K562 (cell line): ENCODE measurements around the gene TLX2. TPM values are rescaled to one million over a fixed set of nuclear protein-coding genes. Genes with fewer than 3 reads are reported as not detected.
A peak's percentile ranks its signal among the peaks of the same experiment; 100 is the strongest.

Experiments
- ATAC-seq: fragments of 200-7000 bp; cut with Tn5 transposase; 3 replicates; pipeline ENCODE4 v1.9.1; 2020; ENCODE audit warnings: moderate library complexity
- BruUV-seq: library from RNA; stranded (reverse); fragments of 400-500 nt; replicated peaks from 2 replicates; lab custom pipeline; 2021; lab: Mats Ljungman, UMichigan
- CTCF ChIA-PET: fragments of 300-600 bp; formaldehyde crosslinking; extraction: SDS; loops from one replicate; lab custom pipeline; 2021; ENCODE audit warnings: low intra/inter-chr PET ratio; lab: Yijun Ruan, JAX
- POLR2A ChIA-PET: fragments of 300-600, 350-650 bp; sonication (Branson Sonifier 250); formaldehyde crosslinking; extraction: SDS; loops from one replicate; lab custom pipeline; 2021; ENCODE audit warnings: antibody characterized with exemption, inconsistent platforms; lab: Yijun Ruan, JAX
- DNase-seq, 4 experiments: peaks; one replicate each; pipeline versions ENCODE4 v3.0.0 to v3.0.0-alpha.2; 2011 to 2018; ENCODE audit warnings: low spot score in 3 of 4, mixed read lengths in 3 of 4; ENCODE audit errors: extremely low read depth in 1 of 4
- FAIRE-seq: peaks from 2 replicates; lab custom pipeline; 2011; peaks lifted over from hg19 to GRCh38; lab: Jason Lieb, UNC
- H2AFZ ChIP-seq: 2 replicates; pipeline ENCODE4 v1.6.0; 2011; ENCODE audit warnings: low read depth, low read length, control low read depth, inconsistent platforms
- H3K27ac ChIP-seq: fragments of 200-600 bp; 3 replicates; pipeline ENCODE4 v1.8.0; 2011; ENCODE audit warnings: low read depth, mild to moderate bottlenecking, control low read depth, inconsistent platforms, low read length, moderate library complexity, mixed read lengths; ENCODE audit errors: extremely low read depth
- H3K27me3 ChIP-seq, 2 experiments: fragments of 300-600 bp in 1 of 2; 2 replicates in 1 of 2; 3 replicates in 1 of 2; pipeline versions ENCODE4 v1.6.0 to v1.8.0; 2011; ENCODE audit warnings: inconsistent platforms in 2 of 2, low read length in 2 of 2, mild to moderate bottlenecking in 1 of 2, mixed read lengths in 1 of 2, moderate library complexity in 1 of 2; ENCODE audit not compliant: control insufficient read depth in 2 of 2, insufficient read depth in 2 of 2
- H3K36me3 ChIP-seq: fragments of 300-600 bp; 3 replicates; pipeline ENCODE4 v1.8.0; 2011; ENCODE audit warnings: mild to moderate bottlenecking, low read length, inconsistent platforms; ENCODE audit not compliant: control insufficient read depth, insufficient read depth
- H3K4me1 ChIP-seq, 2 experiments: fragments of 200-600 bp in 1 of 2; replicated peaks in 1 of 2; 2 replicates in 1 of 2; 3 replicates in 1 of 2; pipeline versions ENCODE4 v1.5.1 to v1.8.0; 2011; ENCODE audit warnings: inconsistent platforms in 2 of 2, low read length in 2 of 2, mild to moderate bottlenecking in 1 of 2, mixed read lengths in 1 of 2, moderate library complexity in 1 of 2; ENCODE audit not compliant: control insufficient read depth in 2 of 2, insufficient read depth in 2 of 2
- H3K4me2 ChIP-seq: 2 replicates; pipeline ENCODE4 v1.6.1; 2011; ENCODE audit warnings: low read length, control low read depth, inconsistent platforms, mixed read lengths; ENCODE audit not compliant: insufficient read depth
- H3K4me3 ChIP-seq: fragments of 200-600 bp; sonication (generic), shearing (Covaris generic); 2 replicates; pipeline ENCODE4 v1.5.1; 2016; ENCODE audit warnings: control low read depth, inconsistent platforms
- H3K79me2 ChIP-seq: fragments of 200-600 bp; 3 replicates; pipeline ENCODE4 v1.8.0; 2011; ENCODE audit warnings: low read length, inconsistent platforms; ENCODE audit not compliant: control insufficient read depth, insufficient read depth
- H3K9ac ChIP-seq, 2 experiments: 2 replicates each; pipeline versions ENCODE4 v1.6.0 to v1.6.1; 2011; ENCODE audit warnings: low read depth in 2 of 2, low read length in 2 of 2, control low read depth in 1 of 2, inconsistent platforms in 1 of 2, mild to moderate bottlenecking in 1 of 2, mixed read lengths in 1 of 2; ENCODE audit not compliant: insufficient read depth in 1 of 2
- H3K9me1 ChIP-seq: one replicate; pipeline ENCODE4 v1.6.0; 2011; ENCODE audit warnings: inconsistent platforms, mild to moderate bottlenecking, low read length, moderate library complexity; ENCODE audit not compliant: control insufficient read depth, insufficient read depth
- H3K9me3 ChIP-seq: replicated peaks from 2 replicates; pipeline ENCODE4 v1.5.1; 2011; ENCODE audit warnings: low read depth, low read length, inconsistent platforms; ENCODE audit not compliant: control insufficient read depth, insufficient read depth
- H4K20me1 ChIP-seq: replicated peaks from 2 replicates; pipeline ENCODE4 v1.6.1; 2011; ENCODE audit warnings: low read length, inconsistent platforms, mixed read lengths; ENCODE audit not compliant: control insufficient read depth, insufficient read depth
- AFF1 ChIP-seq, 2 experiments: fragments of 450-650 bp; IDR thresholded peaks; 2 replicates each; pipeline ENCODE4 v1.6.1; 2018; ENCODE audit warnings: mild to moderate bottlenecking in 2 of 2, low read depth in 1 of 2; ENCODE audit not compliant: partially characterized antibody in 2 of 2
- COPS2 ChIP-seq: fragments of 450-650 bp; conservative IDR thresholded peaks from 2 replicates; pipeline ENCODE4 v1.6.1; 2016; ENCODE audit warnings: mild to moderate bottlenecking, moderate library complexity
- CXXC5 ChIP-seq: fragments of 250-450 bp; sonication (Bioruptor Pico); IDR thresholded peaks from 2 replicates; pipeline ENCODE4 v1.8.0; 2022; ENCODE audit warnings: inconsistent platforms, mild to moderate bottlenecking, moderate library complexity
- HDAC6 ChIP-seq: IDR thresholded peaks from 2 replicates; pipeline ENCODE4 v1.6.1; 2012; ENCODE audit warnings: low read depth, mild to moderate bottlenecking, control low read depth, inconsistent platforms, low read length, moderate library complexity
- HNRNPH1 ChIP-seq: fragments of 200-400 bp; formaldehyde crosslinking; optimal IDR thresholded peaks from 2 replicates; pipeline ENCODE3; 2017; ENCODE audit warnings: low read depth, mild to moderate bottlenecking, low read length, moderate library complexity
- MXD1 ChIP-seq: fragments of 250-450 bp; sonication (Bioruptor Pico); IDR thresholded peaks from 2 replicates; pipeline ENCODE4 v1.8.0; 2021; ENCODE audit warnings: borderline replicate concordance, mild to moderate bottlenecking, moderate library complexity; ENCODE audit not compliant: poor library complexity, severe bottlenecking
- MYBL2 ChIP-seq, 2 experiments: fragments of 450-650 bp in 1 of 2; sonication (generic) in 1 of 2; formaldehyde crosslinking in 1 of 2; IDR thresholded peaks; 2 replicates each; pipeline versions ENCODE4 v1.6.1 to v1.8.1; 2017 to 2022; ENCODE audit warnings: borderline replicate concordance in 1 of 2, inconsistent platforms in 1 of 2, low read depth in 1 of 2, mild to moderate bottlenecking in 1 of 2, missing genetic modification reagents in 1 of 2, moderate library complexity in 1 of 2
- PTRF ChIP-seq: fragments of 450-650 bp; IDR thresholded peaks from 2 replicates; pipeline ENCODE4 v1.6.1; 2016; ENCODE audit warnings: mild to moderate bottlenecking, missing genetic modification characterization, missing compliant biosample characterization
- SMAD2 ChIP-seq: fragments of 150-350 bp; IDR thresholded peaks from 2 replicates; pipeline ENCODE4 v1.6.1; 2014; ENCODE audit warnings: low read depth, mild to moderate bottlenecking, low read length
- TBL1XR1 ChIP-seq, 2 experiments: IDR thresholded peaks; 2 replicates each; pipeline ENCODE4 v1.6.1; 2012; ENCODE audit warnings: improper control_type of control experiment in 2 of 2, low read length in 2 of 2, mild to moderate bottlenecking in 1 of 2
- YBX1 ChIP-seq: fragments of 450-650 bp; IDR thresholded peaks from 2 replicates; pipeline ENCODE4 v1.7.1; 2016; ENCODE audit warnings: mild to moderate bottlenecking
- YY1 ChIP-seq, 3 experiments: IDR thresholded peaks; 2 replicates each; pipeline ENCODE4 v1.6.1; 2011; ENCODE audit warnings: low read length in 2 of 3, mild to moderate bottlenecking in 2 of 3, moderate library complexity in 2 of 3, borderline replicate concordance in 1 of 3, control low read depth in 1 of 3, low read depth in 1 of 3; ENCODE audit not compliant: insufficient read depth in 3 of 3, insufficient replicate concordance in 2 of 3, control insufficient read depth in 1 of 3, insufficient read length in 1 of 3; ENCODE audit errors: extremely low read depth in 1 of 3
- ZBTB8A ChIP-seq: fragments of 450-650 bp; IDR thresholded peaks from 2 replicates; pipeline ENCODE4 v1.6.1; 2018; ENCODE audit warnings: mild to moderate bottlenecking, moderate library complexity; ENCODE audit not compliant: partially characterized antibody
- ZKSCAN1 ChIP-seq: fragments of 150-350 bp; IDR thresholded peaks from 2 replicates; pipeline ENCODE4 v1.6.1; 2016; ENCODE audit warnings: low read depth, low read length
- ZNF436 ChIP-seq: fragments of 250-450, 450-650 bp; sonication (Bioruptor Pico); formaldehyde crosslinking; IDR thresholded peaks from 2 replicates; pipeline ENCODE4 v1.7.0; 2020; ENCODE audit warnings: mild to moderate bottlenecking
- ZNF75A ChIP-seq: fragments of 450-650 bp; formaldehyde crosslinking; IDR thresholded peaks from 2 replicates; pipeline ENCODE4 v1.4.0; 2020; ENCODE audit warnings: mild to moderate bottlenecking
- WGBS: fragments of 100-300 bp; shearing (Covaris generic); methylation state at CpG from one replicate; pipeline ENCODE4 v1.1.6; 2016; ENCODE audit warnings: low coverage, mixed read lengths; ENCODE audit not compliant: insufficient coverage; ENCODE audit errors: missing lambda C conversion rate; 5-methylcytosine and 5-hydroxymethylcytosine counted together
- in situ Hi-C: fragments of 300-500 bp; cut with MboI; formaldehyde crosslinking; loops from 4 replicates; pipeline ENCODE4 v1.15.0; 2018; ENCODE audit warnings: inconsistent platforms, mixed read lengths
- intact Hi-C: fragments of 100-400 bp; cut with micrococcal nuclease; formaldehyde crosslinking; loops from 2 replicates; pipeline ENCODE4 v1.14.2; 2022
- polyA plus RNA-seq, 8 experiments: library from polyadenylated mRNA; depleted of rRNA in 4 of 8; stranded (reverse) in 5 of 8; unstranded in 3 of 8; fragments of >200 nt; fragmentation: Nextera tagmentation in 2 of 8; fragmentation: Illumina TruSeq in 1 of 8; extraction: Ambion mirVana in 2 of 8; extraction: Trizol in 1 of 8; gene quantifications; 2 replicates each; pipeline versions ENCODE4 v1.2.1 to v1.2.3, GENCODE V29; 2011 to 2014; ENCODE audit warnings: inconsistent platforms in 1 of 8, missing spikeins in 1 of 8
- total RNA-seq, 7 experiments: library from RNA; depleted of rRNA in 6 of 7; stranded (reverse); fragments of >200 nt in 6 of 7; fragmentation: Illumina TruSeq in 2 of 7; extraction: Trizol in 2 of 7; gene quantifications; 2 replicates each; pipeline versions ENCODE4 v1.2.1 to v1.2.3, GENCODE V29; 2011 to 2021; ENCODE audit warnings: low replicate concordance in 1 of 7

Gene TLX2
- total and polyA plus RNA-seq, 9 of the 15 experiments (the other 6 are each of a cell fraction or from before 2014, with no cell fraction given) = not detected

- in situ Hi-C loops (no loop called here), intact Hi-C loops (loop anchor here (1.0 to 5.0 kb wide), 2 partner anchors 20 to 69 kb away; partner anchors contain the start of gene TTC31)
- Histone ChIP-seq H3K4me1 (peaks cover 29 to 69% of the 10 kb centered on the region in 2 experiments; a peak in 4 of 5 replicates), H3K36me3 (peaks cover 13% of the 10 kb centered on the region; the same call in 2 of the 3 replicates), H3K9ac (peak overlapping the region; percentile 87 to 94), H3K9me3 (no peaks in the 10 kb centered on the region), H3K27me3 (no peaks in the 10 kb centered on the region), H3K4me2 (peak overlapping the region; percentile 95), H3K9me1 (no peaks in the 10 kb centered on the region), H4K20me1 (no peaks in the 10 kb centered on the region), H3K27ac (peak overlapping the region; percentile 79), H2AFZ (peak overlapping the region; percentile 97), H3K79me2 (peaks cover 46% of the 10 kb centered on the region), H3K4me3 (peak overlapping the region; percentile 40)
- ChIA-PET POLR2A (interaction anchor here (0.6 to 1.6 kb wide), 13 partner anchors 9 to 440 kb away, joined by 3 to 6 read pairs (median 4); partner anchors contain the start of genes AUP1, CCDC142, HTRA2 and TTC31), CTCF (no interaction called here)
- DNase-seq = peak; percentile 77 to 94 (median 86)
- peak; percentile 89 for FAIRE-seq
- BruUV-seq = no TSS peak
- WGBS = under 1% methylated on average over 60 of the region's 67 CpGs
- peak; percentile 82 for ATAC-seq
- no peak for TF ChIP-seq PTRF (tag)
- no peak for TF ChIP-seq MXD1 (CRISPR knock-in tag)
- TF ChIP-seq ZNF436 (CRISPR knock-in tag) = no peak
- TF ChIP-seq YY1 (IDR thresholded peaks at IDR 0.05; ENCODE audit: borderline replicate concordance in 1 of 3, control insufficient read depth in 1 of 3, extremely low read depth in 1 of 3, insufficient read depth in 3 of 3, insufficient read length in 1 of 3, insufficient replicate concordance in 2 of 3, low read depth in 1 of 3, low read length in 2 of 3) = peak in 2 of 3 experiments; percentile 15 to 78
- TF ChIP-seq ZKSCAN1 = peak; percentile 43; the same call in 1 of the 2 replicates
- no peak for TF ChIP-seq MYBL2 (IDR thresholded peaks at IDR 0.05; ENCODE audit: low read depth)
- no peak for TF ChIP-seq MYBL2 (CRISPR knock-in tag; IDR thresholded peaks at IDR 0.05; ENCODE audit: borderline replicate concordance)
- no peak for TF ChIP-seq SMAD2
- no peak for TF ChIP-seq HDAC6
- peak; percentile 83 for TF ChIP-seq CXXC5 (CRISPR knock-in tag)
- no peak for TF ChIP-seq TBL1XR1 (IDR thresholded peaks at IDR 0.05; ENCODE audit: low read length in 2 of 2)
- no peak for TF ChIP-seq YBX1
- TF ChIP-seq ZBTB8A = no peak
- TF ChIP-seq COPS2 = no peak
- no peak for TF ChIP-seq AFF1 (IDR thresholded peaks at IDR 0.05; ENCODE audit: low read depth in 1 of 2, partially characterized antibody in 2 of 2)
- TF ChIP-seq HNRNPH1 = no peak
- TF ChIP-seq ZNF75A (CRISPR knock-in tag) = no peak
These were observed 11.3 kb upstream of the TLX2 start for GRCh38 chr2:74502720-74503505.
